Loucy (cell line): Measurements from ENCODE around the gene TFAP2C.

Experiments used
- H2AFZ ChIP-seq: fragments of 200-600 bp; sonication (generic); 2 replicates; pipeline ENCODE4 v1.6.0; 2016; ENCODE audit warnings: antibody characterized with exemption, mild to moderate bottlenecking, low read length, moderate library complexity
- H3F3A ChIP-seq: fragments of 200-600 bp; 2 replicates; pipeline ENCODE4 v1.6.0; 2016; ENCODE audit warnings: antibody characterized with exemption, low read depth, mild to moderate bottlenecking
- H3K27me3 ChIP-seq: fragments of 200-600 bp; sonication (generic); 2 replicates; pipeline ENCODE4 v1.6.1; 2014; ENCODE audit warnings: low read length, mild to moderate bottlenecking; ENCODE audit not compliant: insufficient read depth, poor library complexity, severe bottlenecking
- H3K36me3 ChIP-seq: fragments of 200-600 bp; sonication (generic); 2 replicates; pipeline ENCODE4 v1.6.1; 2016; ENCODE audit warnings: low read length; ENCODE audit not compliant: insufficient read depth
- H3K4me1 ChIP-seq: fragments of 200-600 bp; sonication (generic); 2 replicates; pipeline ENCODE4 v1.5.1; 2014; ENCODE audit warnings: low read length, mild to moderate bottlenecking; ENCODE audit not compliant: insufficient read depth, poor library complexity, severe bottlenecking
- H3K4me2 ChIP-seq: fragments of 200-600 bp; sonication (generic); 2 replicates; pipeline ENCODE4 v1.6.0; 2014; ENCODE audit warnings: antibody characterized with exemption, low read length, low read depth, mild to moderate bottlenecking; ENCODE audit not compliant: poor library complexity, severe bottlenecking
- H3K4me3 ChIP-seq: fragments of 200-600 bp; sonication (generic); 2 replicates; pipeline ENCODE4 v1.5.1; 2014; ENCODE audit warnings: low read length, mild to moderate bottlenecking, mixed read lengths; ENCODE audit not compliant: poor library complexity, severe bottlenecking
- H3K79me2 ChIP-seq: fragments of 200-600 bp; sonication (generic); 2 replicates; pipeline ENCODE4 v1.6.1; 2014; ENCODE audit warnings: low read length; ENCODE audit not compliant: insufficient read depth
- H3K9ac ChIP-seq: fragments of 200-600 bp; sonication (generic); 2 replicates; pipeline ENCODE4 v1.6.0; 2014; ENCODE audit warnings: mild to moderate bottlenecking, low read depth, low read length, moderate library complexity; ENCODE audit not compliant: poor library complexity, severe bottlenecking
- H3K9me2 ChIP-seq: fragments of 200-600 bp; sonication (generic); replicated peaks from 2 replicates; pipeline ENCODE4 v1.6.1; 2016; ENCODE audit warnings: low read depth, low read length, mixed read lengths
- H3K9me3 ChIP-seq: fragments of 200-600 bp; sonication (generic); 2 replicates; pipeline ENCODE4 v1.6.1; 2014; ENCODE audit warnings: mild to moderate bottlenecking, antibody characterized with exemption, low read length, low read depth; ENCODE audit not compliant: insufficient read depth
- H4K20me1 ChIP-seq: fragments of 200-600 bp; sonication (generic); 2 replicates; pipeline ENCODE4 v1.6.0; 2014; ENCODE audit warnings: antibody characterized with exemption, low read length, mild to moderate bottlenecking; ENCODE audit not compliant: insufficient read depth, poor library complexity, severe bottlenecking
- EZH2phosphoT487 ChIP-seq: fragments of 200-600 bp; IDR thresholded peaks from 2 replicates; pipeline ENCODE4 v1.6.1; 2018; ENCODE audit warnings: antibody characterized with exemption, mild to moderate bottlenecking, moderate library complexity, borderline replicate concordance
- TF ChIP-seq, protein P1 (sequence below): fragments of 200-600 bp; sonication (generic); conservative IDR thresholded peaks from 2 replicates; pipeline ENCODE4 v1.5.1; 2014; ENCODE audit warnings: mild to moderate bottlenecking, antibody characterized with exemption, low read length

TFAP2C gene

GRCh38 chr20:56588996-56589395 lies 40.1 kb upstream of the TFAP2C start:
- no peaks in the 10 kb centered on the region for H3K9me2 ChIP-seq
- no peaks in the 10 kb centered on the region for H3K9me3 ChIP-seq
- H3K9ac ChIP-seq, result no peak overlapping the region
- H4K20me1 ChIP-seq, result no peaks in the 10 kb centered on the region
- H3K4me3 ChIP-seq, result no peak overlapping the region
- no peaks in the 10 kb centered on the region for H3K36me3 ChIP-seq
- no peak for TF ChIP-seq EZH2phosphoT487
- TF ChIP-seq, protein P1, sequence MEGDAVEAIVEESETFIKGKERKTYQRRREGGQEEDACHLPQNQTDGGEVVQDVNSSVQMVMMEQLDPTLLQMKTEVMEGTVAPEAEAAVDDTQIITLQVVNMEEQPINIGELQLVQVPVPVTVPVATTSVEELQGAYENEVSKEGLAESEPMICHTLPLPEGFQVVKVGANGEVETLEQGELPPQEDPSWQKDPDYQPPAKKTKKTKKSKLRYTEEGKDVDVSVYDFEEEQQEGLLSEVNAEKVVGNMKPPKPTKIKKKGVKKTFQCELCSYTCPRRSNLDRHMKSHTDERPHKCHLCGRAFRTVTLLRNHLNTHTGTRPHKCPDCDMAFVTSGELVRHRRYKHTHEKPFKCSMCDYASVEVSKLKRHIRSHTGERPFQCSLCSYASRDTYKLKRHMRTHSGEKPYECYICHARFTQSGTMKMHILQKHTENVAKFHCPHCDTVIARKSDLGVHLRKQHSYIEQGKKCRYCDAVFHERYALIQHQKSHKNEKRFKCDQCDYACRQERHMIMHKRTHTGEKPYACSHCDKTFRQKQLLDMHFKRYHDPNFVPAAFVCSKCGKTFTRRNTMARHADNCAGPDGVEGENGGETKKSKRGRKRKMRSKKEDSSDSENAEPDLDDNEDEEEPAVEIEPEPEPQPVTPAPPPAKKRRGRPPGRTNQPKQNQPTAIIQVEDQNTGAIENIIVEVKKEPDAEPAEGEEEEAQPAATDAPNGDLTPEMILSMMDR, result no peak
- no peaks in the 10 kb centered on the region for H3K27me3 ChIP-seq
- no peak overlapping the region for H3K4me2 ChIP-seq
- no peaks in the 10 kb centered on the region for H3K4me1 ChIP-seq
- H3F3A ChIP-seq, result no peaks in the 10 kb centered on the region
- no peak overlapping the region for H2AFZ ChIP-seq
- no peaks in the 10 kb centered on the region for H3K79me2 ChIP-seq

- H3F3A ChIP-seq, result no peaks in the 10 kb centered on the region
- no peaks in the 10 kb centered on the region for H3K27me3 ChIP-seq
- no peak overlapping the region for H3K4me3 ChIP-seq
- no peak overlapping the region for H3K9ac ChIP-seq
- no peaks in the 10 kb centered on the region for H3K9me3 ChIP-seq
- TF ChIP-seq, protein P1, result no peak
- no peak for TF ChIP-seq EZH2phosphoT487
- H3K4me2 ChIP-seq, result no peak overlapping the region
- H3K79me2 ChIP-seq, result no peaks in the 10 kb centered on the region
- no peak overlapping the region for H2AFZ ChIP-seq
- H4K20me1 ChIP-seq, result no peaks in the 10 kb centered on the region
- H3K36me3 ChIP-seq, result no peaks in the 10 kb centered on the region
- no peaks in the 10 kb centered on the region for H3K9me2 ChIP-seq
- H3K4me1 ChIP-seq, result no peaks in the 10 kb centered on the region
These were observed 39.5 kb upstream of the TFAP2C start for GRCh38 chr20:56589633-56590032.

DNA sequence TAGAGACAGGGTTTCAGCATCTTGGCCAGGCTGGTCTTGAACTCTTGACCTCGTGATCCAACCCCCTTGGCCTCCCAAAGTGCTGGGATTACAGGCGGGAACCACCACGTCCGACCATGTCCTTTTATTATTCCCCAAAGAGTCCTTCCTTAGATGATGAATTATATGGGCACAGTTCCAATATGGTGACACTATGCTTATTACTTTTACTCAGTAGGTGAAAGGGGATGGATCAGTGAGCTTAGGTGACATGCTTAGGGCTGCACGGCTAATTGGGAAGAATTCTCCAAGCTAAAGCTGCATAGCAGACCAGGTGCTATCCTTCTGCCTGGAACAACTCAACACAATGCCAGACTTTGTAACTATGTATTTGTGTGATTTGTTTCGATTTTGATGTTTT lies 38.2 kb upstream of the TFAP2C start:
- H3K79me2 ChIP-seq, result no peaks in the 10 kb centered on the region
- no peak overlapping the region for H3K4me3 ChIP-seq
- TF ChIP-seq, protein P1, result no peak
- no peak for TF ChIP-seq EZH2phosphoT487
- no peaks in the 10 kb centered on the region for H3F3A ChIP-seq
- H3K9ac ChIP-seq, result no peak overlapping the region
- no peak overlapping the region for H3K4me2 ChIP-seq
- no peaks in the 10 kb centered on the region for H3K4me1 ChIP-seq
- H3K27me3 ChIP-seq, result no peaks in the 10 kb centered on the region
- no peaks in the 10 kb centered on the region for H3K36me3 ChIP-seq
- no peaks in the 10 kb centered on the region for H3K9me3 ChIP-seq
- no peaks in the 10 kb centered on the region for H3K9me2 ChIP-seq
- no peaks in the 10 kb centered on the region for H4K20me1 ChIP-seq
- H2AFZ ChIP-seq, result no peak overlapping the region
